ENCODE results near the gene ABCC1.

The ABCC1 gene

DNA sequence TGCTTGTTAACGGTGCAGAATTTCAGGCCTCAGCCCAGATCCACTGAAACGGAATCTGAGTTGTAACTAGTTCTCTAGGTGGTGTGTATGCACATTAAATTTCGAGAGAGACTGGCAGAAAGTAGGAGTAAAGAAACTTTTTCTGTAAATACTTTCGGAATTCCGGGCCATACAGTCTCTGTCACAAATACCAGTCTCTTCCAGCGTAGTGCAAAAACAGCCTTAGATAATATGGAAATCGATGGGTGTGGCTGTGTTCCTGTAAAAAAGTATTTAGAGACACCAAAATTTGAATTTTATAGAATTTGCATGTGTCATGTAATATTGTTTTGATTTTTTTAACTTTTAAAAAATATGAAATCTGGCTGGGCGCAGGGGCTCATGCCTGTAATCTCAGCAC lies 109.7 kb downstream of the ABCC1 start:
- H3K36me3 ChIP-seq (ENCODE audit: insufficient read depth, low read length) = peaks cover 65% of the 10 kb centered on the region
- H3K4me3 ChIP-seq (ENCODE audit: low read depth in 1 of 2, low read length in 2 of 2) = no peak overlapping the region
- no peak for TF ChIP-seq EZH2 (IDR thresholded peaks at IDR 0.05; ENCODE audit: borderline replicate concordance, low read depth, low read length, severe bottlenecking)

GRCh38 chr16:16059895-16060590 lies 110.6 kb downstream of the ABCC1 start:
- peaks cover 27% of the 10 kb centered on the region for H3K4me1 ChIP-seq (ENCODE audit: insufficient read depth, low read length)
- no peaks in the 10 kb centered on the region for H3K27me3 ChIP-seq (ENCODE audit: insufficient read depth, low read length, poor library complexity)
- H3K9ac ChIP-seq (ENCODE audit: low read depth, low read length) = no peak overlapping the region
- peaks cover 66% of the 10 kb centered on the region for H3K36me3 ChIP-seq (ENCODE audit: insufficient read depth, low read length)
- H3K4me2 ChIP-seq (ENCODE audit: insufficient read depth, low read length) = no peak overlapping the region
- peaks cover 4% of the 10 kb centered on the region; the same call in 1 of the 2 replicates for H4K20me1 ChIP-seq (ENCODE audit: insufficient read depth, low read length)
- no peak for ATAC-seq (ENCODE audit: insufficient read depth, low read depth)
- DNase-seq = no peak
- peaks cover 3% of the 10 kb centered on the region; the same call in 1 of the 2 replicates for H3K79me2 ChIP-seq (ENCODE audit: insufficient read depth, low read length)
- H3K4me3 ChIP-seq (ENCODE audit: low read depth in 1 of 2, low read length in 2 of 2) = no peak overlapping the region
- TF ChIP-seq, protein P1, sequence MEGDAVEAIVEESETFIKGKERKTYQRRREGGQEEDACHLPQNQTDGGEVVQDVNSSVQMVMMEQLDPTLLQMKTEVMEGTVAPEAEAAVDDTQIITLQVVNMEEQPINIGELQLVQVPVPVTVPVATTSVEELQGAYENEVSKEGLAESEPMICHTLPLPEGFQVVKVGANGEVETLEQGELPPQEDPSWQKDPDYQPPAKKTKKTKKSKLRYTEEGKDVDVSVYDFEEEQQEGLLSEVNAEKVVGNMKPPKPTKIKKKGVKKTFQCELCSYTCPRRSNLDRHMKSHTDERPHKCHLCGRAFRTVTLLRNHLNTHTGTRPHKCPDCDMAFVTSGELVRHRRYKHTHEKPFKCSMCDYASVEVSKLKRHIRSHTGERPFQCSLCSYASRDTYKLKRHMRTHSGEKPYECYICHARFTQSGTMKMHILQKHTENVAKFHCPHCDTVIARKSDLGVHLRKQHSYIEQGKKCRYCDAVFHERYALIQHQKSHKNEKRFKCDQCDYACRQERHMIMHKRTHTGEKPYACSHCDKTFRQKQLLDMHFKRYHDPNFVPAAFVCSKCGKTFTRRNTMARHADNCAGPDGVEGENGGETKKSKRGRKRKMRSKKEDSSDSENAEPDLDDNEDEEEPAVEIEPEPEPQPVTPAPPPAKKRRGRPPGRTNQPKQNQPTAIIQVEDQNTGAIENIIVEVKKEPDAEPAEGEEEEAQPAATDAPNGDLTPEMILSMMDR (IDR thresholded peaks at IDR 0.05; ENCODE audit: borderline replicate concordance, extremely low read depth, low read length, poor library complexity, severe bottlenecking) = no peak
- no peak for TF ChIP-seq EZH2 (IDR thresholded peaks at IDR 0.05; ENCODE audit: borderline replicate concordance, low read depth, low read length, severe bottlenecking)
- no peak overlapping the region for H3K27ac ChIP-seq (ENCODE audit: low read length)
- no peak overlapping the region for H2AFZ ChIP-seq (ENCODE audit: low read depth, low read length)
- no peaks in the 10 kb centered on the region for H3K9me3 ChIP-seq (ENCODE audit: insufficient read depth, low read length, severe bottlenecking)

More for the DNA sequence above, 109.7 kb downstream of the ABCC1 start:
- Histone ChIP-seq H3K27me3 (ENCODE audit: insufficient read depth, low read length, poor library complexity) (no peaks in the 10 kb centered on the region), H3K4me2 (ENCODE audit: insufficient read depth, low read length) (no peak overlapping the region), H2AFZ (ENCODE audit: low read depth, low read length) (no peak overlapping the region), H4K20me1 (ENCODE audit: insufficient read depth, low read length) (peaks cover 4% of the 10 kb centered on the region; the same call in 1 of the 2 replicates), H3K9ac (ENCODE audit: low read depth, low read length) (no peak overlapping the region), H3K9me3 (ENCODE audit: insufficient read depth, low read length, severe bottlenecking) (no peaks in the 10 kb centered on the region), H3K27ac (ENCODE audit: low read length) (no peak overlapping the region), H3K79me2 (ENCODE audit: insufficient read depth, low read length) (no peaks in the 10 kb centered on the region), H3K4me1 (ENCODE audit: insufficient read depth, low read length) (peaks cover 27% of the 10 kb centered on the region)
- ATAC-seq (ENCODE audit: insufficient read depth, low read depth) = no peak
- DNase-seq = no peak

- Histone ChIP-seq H3K27me3 (ENCODE audit: insufficient read depth, low read length, poor library complexity) (no peaks in the 10 kb centered on the region), H3K9me3 (ENCODE audit: insufficient read depth, low read length, severe bottlenecking) (no peaks in the 10 kb centered on the region), H3K4me1 (ENCODE audit: insufficient read depth, low read length) (peaks cover 27% of the 10 kb centered on the region), H3K36me3 (ENCODE audit: insufficient read depth, low read length) (peaks cover 69% of the 10 kb centered on the region), H3K4me3 (ENCODE audit: low read depth in 1 of 2, low read length in 2 of 2) (no peak overlapping the region), H4K20me1 (ENCODE audit: insufficient read depth, low read length) (peaks cover 4% of the 10 kb centered on the region; the same call in 1 of the 2 replicates), H3K4me2 (ENCODE audit: insufficient read depth, low read length) (no peak overlapping the region), H3K9ac (ENCODE audit: low read depth, low read length) (no peak overlapping the region), H3K79me2 (ENCODE audit: insufficient read depth, low read length) (peaks cover 3% of the 10 kb centered on the region; the same call in 1 of the 2 replicates), H3K27ac (ENCODE audit: low read length) (peak overlapping the region; percentile 50), H2AFZ (ENCODE audit: low read depth, low read length) (no peak overlapping the region)
- TF ChIP-seq, protein P1 (IDR thresholded peaks at IDR 0.05; ENCODE audit: borderline replicate concordance, extremely low read depth, low read length, poor library complexity, severe bottlenecking) = peak; percentile 68
- no peak for TF ChIP-seq EZH2 (IDR thresholded peaks at IDR 0.05; ENCODE audit: borderline replicate concordance, low read depth, low read length, severe bottlenecking)
- DNase-seq (peak; percentile 83), ATAC-seq (ENCODE audit: insufficient read depth, low read depth) (peak; percentile 97)
Measured at GRCh38 chr16:16062023-16062937, 112.9 kb downstream of the ABCC1 start.

All from DND-41 (cell line).